HG03571 (cell line): ENCODE results near the gene AATF.

Experiments
- ATAC-seq: cut with Tn5 transposase; IDR thresholded peaks from one replicate; pipeline ENCODE4 v1.9.1; 2021; ENCODE audit not compliant: unreplicated experiment

The AATF gene, protein sequence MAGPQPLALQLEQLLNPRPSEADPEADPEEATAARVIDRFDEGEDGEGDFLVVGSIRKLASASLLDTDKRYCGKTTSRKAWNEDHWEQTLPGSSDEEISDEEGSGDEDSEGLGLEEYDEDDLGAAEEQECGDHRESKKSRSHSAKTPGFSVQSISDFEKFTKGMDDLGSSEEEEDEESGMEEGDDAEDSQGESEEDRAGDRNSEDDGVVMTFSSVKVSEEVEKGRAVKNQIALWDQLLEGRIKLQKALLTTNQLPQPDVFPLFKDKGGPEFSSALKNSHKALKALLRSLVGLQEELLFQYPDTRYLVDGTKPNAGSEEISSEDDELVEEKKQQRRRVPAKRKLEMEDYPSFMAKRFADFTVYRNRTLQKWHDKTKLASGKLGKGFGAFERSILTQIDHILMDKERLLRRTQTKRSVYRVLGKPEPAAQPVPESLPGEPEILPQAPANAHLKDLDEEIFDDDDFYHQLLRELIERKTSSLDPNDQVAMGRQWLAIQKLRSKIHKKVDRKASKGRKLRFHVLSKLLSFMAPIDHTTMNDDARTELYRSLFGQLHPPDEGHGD

DNA sequence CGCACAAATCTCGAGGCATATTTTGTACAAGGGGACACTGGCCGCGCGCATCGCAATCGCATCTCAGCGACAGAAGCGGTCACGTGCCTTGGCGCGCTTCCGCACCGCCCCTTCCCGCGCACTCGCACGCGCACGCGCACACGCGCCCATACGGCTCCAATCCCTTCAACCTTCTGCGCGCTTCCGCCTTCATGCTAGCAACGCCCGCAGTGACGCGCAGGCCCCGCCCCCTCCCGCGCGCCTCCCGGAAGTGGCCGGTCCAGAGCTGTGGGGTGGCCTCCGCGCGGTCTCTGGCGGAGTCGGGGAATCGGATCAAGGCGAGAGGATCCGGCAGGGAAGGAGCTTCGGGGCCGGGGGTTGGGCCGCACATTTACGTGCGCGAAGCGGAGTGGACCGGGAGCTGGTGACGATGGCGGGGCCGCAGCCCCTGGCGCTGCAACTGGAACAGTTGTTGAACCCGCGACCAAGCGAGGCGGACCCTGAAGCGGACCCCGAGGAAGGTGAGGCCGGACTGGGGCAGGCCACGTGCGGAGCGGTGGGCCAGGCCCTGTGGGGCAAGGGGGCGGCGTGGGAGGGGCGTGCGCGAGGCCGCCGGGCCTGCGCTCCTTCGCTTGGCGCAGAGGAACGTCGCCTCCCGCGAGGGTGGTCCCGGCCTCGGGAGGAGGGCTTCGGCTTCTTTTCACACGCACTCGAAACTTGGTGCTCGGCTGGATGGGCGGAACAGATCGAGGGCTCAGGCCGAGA is at the start of gene AATF:
AATF (plus strand) TSS at position 238 of the 744 bp plus-strand sequence; CDS start at position 410, 172 bp downstream.
- ATAC-seq, result peak; percentile 96

DNA sequence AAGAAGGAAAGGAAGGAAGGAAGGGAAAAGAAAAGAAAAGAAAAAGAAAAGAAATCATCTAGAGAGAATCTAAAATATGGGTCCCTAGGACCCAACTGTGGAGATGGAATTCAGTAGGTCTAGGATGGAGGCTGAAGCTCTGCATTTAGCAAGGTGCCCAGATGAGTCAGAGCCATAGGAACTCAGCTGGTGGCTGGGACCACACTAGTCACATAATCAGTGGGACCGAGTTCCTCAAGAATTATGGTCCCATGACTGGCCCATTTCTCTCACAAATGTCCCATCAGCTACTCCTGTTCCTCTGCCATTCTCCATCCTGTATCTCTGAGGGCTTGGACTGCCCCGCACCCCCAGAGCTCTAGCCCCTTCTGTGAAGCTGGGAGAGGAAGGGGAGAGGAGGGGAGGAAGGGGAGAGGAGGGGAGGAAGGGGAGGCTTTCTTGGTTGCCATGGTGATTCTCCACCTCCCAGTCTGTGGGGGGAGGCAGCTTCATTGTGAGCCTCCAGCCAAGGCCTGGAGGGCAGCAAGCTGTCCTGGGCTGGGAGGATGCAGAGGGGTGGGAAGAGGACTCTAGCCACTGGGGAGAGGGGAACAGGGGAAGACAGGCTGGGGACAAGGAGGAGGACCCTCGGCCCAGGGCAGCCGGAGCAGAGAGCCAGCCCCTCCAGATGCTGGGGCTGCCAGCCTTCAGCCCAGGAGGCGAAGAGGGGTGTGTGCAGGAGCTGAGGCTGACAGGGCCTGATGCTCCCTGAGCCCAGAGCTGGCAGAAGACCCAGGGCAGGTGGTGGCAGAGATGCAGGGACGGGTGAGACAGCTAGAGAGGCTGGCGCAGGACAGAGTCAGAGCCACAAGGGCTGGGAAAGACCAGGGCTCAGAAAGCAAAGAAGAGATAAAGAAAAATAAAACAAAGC is 49.2 kb upstream of the AATF start:
- no peak for ATAC-seq

DNA sequence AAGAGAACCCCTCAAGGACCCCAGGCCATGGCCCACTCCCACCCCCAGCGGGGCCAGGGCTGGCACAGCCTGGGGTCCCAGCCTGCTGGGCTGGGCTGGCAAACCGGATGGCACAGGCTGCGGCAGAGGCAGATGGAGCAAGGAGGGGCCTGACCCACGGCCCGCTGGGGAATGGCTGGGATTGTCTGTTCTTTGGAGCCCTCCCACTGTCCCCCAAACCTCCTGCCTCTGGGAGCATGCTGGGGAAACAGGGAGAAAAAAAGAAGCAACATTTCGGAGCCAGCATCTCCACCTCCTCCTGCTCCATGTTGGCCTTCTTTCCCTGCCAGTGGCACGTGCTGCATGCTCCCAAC is 48.6 kb upstream of the AATF start:
- no peak for ATAC-seq

DNA sequence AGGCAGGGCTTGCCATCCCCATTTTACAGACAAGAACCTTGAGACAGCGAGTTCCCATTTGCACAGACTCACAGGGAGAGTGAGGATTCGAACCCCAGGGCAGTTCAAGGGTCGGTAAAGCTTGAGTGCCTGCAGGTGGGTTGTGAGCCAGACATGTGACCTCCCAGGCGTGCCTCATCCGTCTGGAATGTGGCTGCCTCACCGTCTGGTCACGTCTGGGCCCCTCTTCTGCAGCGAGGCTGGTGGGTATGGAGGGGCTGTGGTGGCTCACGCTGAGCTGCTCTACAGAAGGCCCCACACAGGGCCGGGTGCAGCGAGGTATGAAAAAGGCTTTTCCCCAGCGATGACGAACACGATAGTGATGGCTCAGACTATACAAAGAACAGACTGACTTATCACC is 47.2 kb upstream of the AATF start:
- no peak for ATAC-seq

DNA sequence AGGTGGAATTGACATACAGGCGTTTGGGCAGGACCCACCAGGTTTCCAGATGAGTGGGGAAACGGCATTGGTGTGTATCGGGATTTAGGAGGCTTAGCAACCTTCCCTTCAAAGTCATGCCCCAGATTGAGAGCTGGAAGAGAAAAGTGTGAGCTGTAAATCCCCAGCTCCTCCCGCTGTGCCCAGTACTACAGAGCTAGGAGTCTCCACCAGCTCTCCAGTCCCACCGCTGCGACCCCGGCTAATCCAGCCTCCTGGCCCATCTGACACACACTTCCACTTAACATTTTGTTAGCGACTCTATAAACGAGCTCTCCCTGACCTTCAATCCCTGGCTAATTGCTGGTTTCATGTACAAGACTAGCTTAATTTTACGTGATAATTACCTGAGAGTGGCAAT is 41.3 kb upstream of the AATF start:
- no peak for ATAC-seq

DNA sequence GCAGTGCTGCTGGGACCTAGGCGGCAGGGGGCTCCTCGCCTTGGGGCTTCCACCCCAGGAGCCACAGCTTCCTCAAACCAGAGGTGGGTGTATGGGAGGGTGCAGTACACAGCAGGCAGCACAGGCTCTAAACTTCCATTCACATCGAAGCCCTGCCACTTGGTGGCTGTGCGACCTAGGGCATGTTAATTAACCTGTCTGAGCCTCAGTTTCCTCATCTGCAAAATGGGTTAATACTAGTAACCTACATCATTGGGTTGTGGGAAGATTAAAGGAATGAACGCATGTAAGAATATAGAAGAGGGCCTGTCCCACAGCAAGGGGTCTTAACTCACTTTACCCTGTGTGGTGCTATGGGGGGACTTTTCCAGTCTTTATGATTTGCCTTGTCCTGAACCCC is 38.2 kb upstream of the AATF start:
- ATAC-seq, result no peak

DNA sequence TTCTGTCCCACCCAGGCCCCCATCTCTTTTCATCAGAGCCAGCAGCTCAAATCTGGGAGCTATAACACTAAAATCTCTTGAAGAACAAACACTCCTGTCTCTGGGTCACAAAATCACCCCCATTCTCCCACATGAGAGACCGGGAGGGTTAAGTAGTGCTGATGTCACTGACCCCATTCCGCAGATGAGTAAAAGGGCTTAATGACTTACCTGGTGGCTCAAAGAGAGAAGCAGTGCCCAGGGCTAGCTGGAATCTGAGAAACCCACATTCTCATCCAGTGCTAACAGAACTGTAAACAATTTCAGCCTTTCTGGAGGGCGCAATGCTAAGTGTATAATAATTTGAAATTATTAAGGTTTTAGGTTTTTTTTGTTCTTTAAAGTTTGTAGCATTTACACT is 37.8 kb upstream of the AATF start:
- ATAC-seq, result no peak

DNA sequence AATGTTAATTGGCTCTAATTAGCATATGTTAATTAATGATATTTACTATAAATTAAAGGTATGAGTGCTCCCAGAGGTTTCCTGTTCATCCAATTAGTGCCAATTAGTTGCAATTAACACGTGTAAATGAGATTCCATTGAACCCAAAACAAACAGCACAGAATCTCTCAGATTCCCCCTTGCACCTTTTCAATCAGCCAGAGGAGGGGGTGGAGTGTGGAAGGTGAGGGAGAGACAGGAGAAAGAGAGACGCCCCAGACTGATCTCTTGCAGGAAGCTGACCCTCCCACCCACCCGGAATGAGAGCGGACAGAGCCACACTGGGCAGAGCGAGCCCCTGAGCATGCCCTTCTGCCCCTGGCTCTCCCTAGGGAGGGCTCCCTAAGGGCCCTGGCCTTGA is 35.6 kb upstream of the AATF start:
- no peak for ATAC-seq

DNA sequence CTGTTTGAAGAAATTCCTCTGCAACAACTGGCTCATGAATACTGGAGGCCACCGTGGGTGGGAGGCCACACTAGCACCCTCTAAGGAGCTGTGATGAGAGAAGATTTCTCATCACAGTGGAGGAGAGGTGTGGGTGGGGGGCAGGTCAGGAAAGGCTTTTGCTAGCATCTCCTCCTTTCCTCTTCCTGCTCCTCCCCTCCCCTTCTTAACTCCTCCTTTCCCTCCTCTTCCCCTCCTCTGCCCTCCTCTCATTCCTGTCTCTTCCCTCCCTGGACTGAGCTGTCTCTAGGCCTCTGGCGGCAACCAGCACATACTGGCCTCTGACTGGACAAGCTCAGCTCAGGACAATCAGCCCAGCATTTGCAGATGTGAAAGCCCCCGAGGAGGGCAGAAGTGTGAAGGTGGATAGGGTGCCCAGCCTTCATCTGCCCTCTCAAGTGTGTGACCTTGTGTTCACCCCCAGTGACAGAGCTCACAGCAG is 30.5 kb upstream of the AATF start:
- no peak for ATAC-seq

DNA sequence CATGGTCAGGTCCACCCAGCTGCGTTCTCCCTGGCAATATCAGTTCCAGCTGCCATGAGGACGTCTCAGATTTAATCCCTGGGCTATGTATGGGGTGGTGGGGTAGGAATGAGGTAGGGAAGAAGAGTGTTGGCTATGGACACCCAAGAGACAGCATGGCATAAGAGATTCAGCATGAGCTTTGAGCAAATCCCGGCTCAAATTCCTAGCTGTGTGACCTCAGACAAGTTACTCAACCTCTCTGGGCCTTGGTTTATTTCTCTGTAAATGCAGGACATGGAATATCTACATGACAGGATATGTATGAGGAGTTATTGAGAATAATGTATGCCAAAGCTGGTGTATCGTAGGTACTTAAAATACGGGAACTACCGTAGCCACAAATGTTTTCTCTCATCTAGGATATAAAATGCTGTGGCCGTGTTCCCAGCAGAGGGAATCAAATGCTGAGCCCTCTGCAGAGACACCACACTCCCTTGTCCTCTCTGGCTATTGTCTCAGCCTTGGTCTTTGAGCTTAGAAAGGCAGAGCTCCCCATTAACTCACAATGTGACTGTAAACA is 29.3 kb upstream of the AATF start:
- no peak for ATAC-seq

DNA sequence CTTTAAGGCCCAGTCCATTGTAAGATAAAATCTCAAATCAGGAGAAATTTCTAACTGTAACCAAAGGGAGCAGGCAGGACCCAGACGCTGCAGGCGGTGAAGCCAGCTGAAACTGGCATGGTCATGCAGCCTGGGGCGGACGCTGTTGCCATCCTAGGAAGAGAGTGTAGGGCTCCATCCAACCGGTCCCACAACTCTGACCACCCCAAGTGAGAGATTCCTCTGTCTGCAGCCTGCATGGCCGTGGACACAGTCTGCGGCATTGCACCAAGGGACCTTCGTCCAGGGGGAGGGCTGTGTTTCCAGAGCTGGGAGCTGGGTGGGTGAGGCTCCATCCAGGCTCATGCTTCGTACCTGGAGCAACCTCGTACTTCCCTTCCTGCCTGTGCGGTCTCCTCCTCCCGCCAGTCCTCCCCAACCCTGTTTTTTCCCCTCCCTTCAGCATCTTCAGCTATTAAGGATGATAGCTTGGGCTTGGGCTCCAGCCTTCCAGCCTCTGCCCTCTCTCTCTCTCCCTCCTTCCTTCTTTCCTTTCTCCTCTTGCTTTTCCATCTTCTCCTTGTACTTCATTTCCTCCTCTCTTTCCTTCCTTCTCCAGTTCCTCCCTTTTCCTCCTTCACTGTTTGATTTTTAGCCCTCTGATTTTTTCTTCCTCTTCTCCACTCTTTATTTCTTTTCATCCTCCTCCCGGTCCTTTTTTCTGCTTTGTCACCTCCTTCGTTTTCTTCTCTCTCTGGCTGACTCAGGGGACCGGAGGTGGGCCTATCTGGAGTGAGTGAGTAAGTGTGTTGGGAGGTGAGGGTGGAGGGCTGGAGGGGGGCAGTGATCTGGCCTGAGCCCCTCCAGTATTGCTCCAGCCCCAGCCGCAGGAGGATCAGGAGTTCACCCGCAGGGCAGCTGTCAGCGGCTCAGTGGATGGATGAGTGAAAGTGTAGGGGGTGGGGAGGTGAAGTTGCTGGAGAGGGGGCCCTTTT is 28.4 kb upstream of the AATF start:
- no peak for ATAC-seq

DNA sequence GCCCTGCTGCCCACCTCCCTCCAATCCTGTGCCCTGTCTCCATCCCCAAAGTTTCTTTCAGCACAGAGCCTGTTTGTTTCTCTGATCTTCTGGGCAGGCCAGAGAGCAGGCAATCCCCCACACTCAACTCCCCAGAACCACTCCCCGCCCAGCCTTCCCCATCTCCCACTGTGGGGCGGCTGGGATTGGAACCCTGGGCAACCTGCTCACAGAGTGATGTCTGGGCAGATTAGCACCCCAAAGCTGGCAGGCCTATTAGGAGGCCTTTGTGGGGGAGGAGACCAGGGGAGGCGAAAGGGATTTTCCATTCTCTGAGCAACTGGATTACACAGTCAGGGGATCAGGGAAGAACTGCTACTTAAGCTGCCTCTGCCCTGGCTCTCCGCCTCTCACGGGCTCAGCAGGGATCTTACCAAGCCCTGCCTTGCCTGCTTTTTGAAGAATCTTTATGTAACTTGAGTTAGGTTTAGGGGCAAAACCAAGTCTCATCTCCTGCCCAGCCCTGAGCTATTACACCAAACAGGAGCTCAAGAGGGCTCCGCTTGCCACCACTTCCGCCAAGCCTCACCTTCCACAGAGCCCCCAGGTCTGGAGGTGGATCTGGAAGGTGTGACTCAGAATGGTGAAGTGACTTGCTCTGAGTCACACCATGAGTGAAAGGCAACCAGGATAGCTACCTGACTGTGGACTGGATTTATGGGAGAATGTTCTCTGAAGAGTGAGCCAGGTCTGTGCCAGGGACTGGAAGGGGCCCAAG is 27.5 kb upstream of the AATF start:
- ATAC-seq, result no peak

DNA sequence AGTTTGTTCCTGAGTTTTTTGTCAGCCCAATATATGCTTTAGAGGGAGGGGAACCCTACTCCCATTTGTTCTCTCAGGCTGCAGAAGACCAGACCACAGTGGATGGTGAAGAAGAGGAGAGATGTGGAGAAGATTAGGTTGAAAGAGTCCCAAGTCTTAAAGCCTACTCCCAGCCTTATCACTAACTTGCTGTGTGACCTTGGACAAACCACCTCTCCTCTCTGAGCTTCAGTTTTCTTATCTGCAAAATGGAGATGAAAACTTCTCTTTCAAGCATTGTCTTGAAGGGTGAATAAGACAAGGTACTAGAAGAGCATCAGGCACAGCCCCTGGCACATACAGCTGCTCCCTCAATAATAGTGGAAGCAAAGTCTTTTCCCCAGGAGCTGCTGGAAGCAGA is 26.6 kb upstream of the AATF start:
- ATAC-seq, result no peak

DNA sequence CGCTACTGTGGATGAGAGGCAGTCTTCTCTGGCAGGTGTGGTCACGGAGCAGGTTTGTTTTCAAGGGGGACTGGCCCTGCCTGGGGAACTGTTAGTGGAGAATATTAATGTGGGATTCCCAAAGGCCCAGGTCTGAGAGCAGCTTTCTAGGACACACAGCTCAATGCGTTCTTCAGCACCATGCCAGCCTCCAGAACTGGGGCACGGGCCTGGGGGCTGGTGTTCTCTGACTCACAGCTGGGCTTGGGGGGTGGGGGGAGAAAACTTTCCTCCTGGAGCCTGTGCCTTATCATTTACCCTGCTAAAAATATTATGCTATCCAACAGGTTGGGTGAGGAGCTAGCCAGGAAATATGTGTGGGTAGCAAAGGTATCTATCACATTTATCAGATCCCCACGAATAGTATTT is 24.9 kb upstream of the AATF start:
- ATAC-seq, result no peak

DNA sequence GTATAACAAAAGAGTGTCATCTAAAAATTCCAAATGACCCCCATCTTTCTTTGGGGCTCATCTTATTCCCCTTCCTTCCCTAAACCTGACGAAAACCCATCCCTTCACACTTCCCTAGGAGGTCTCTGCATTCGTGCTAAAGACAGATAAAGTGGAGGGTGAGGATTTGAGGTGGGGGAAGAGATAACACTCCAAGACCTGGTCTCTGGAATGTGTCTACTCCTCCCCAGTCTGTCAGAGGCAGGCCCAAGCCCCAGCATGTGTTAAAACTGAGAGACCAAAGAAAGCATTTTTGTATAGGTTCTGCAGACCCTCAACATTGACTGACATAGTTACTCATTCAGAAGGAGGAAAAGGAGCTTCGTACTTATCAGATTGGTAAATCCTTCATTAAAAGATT is 22.5 kb upstream of the AATF start:
- ATAC-seq, result no peak

DNA sequence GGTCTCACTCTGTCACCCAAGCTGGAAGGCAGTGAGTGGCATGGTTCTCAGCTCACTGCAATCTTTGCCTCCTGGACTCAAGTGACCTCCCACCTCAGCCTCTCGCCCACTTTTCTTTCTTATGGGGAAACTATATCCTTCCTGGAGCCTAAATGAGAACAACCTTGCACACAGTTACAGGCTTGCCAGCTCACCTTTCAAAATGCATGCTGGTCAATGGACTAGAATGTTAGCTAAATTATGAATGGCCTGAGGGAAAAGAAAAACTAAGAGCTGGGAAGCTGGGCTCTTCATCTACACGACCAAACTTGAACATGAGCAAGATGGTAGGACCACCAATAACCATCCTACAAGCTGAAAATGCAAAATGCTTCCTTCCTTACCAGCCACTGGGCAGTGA is 22.1 kb upstream of the AATF start:
- no peak for ATAC-seq

DNA sequence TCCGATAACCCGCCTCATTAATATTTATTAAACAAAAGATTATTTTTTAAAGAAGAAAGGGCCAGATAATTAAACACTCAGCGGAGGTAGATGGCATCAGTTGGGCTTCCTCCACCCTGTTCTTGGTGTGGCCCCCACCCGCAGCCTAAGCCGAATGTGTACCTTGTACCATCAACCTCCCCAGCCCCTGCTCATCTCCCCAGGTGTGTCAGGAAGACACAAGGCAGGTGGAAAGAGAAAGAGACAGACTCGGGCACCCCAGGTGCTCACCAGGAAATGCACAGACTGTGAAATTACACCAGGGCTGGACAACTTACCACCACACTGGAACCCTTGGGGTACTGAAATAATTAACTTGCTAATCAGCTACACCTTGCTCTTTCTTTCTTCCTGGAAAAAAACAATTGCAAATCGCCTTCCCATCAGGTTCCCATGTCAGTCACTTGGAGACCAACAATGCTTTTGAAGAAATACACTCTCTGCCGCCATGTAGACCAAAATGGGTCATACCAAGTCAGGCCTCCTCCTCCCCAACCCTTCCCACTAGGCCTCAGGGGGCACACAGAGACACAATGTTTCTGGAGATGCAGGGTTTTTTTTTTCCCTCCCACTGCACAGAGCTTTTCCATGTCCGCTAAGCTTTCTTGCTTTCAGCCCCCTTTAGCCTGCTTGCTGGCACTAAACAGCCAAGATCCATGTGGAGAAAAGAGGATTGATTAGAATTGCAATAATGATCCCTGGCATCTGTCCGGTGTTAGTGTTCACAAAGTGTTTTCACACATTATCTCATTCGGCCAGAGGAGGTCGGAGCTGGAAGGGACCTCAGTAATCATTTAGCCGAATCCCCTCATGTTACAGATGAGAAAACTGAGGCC is 20.0 kb upstream of the AATF start:
- ATAC-seq, result no peak
